Endothelial cell (in vitro differentiated cells): ENCODE data around the gene GCN1. TPM values are rescaled to one million over a fixed set of nuclear protein-coding genes. Genes with fewer than 3 reads are reported as not detected.

Experiments used
- DNase-seq: peaks from one replicate; pipeline ENCODE4 v3.0.0; 2021; ENCODE audit warnings: low spot score
- H3K27ac Mint-ChIP-seq: one replicate; pipeline ENCODE4 v1.8.0; 2021; ENCODE audit warnings: mixed read lengths, inconsistent platforms; ENCODE audit not compliant: unreplicated experiment
- H3K27me3 Mint-ChIP-seq: one replicate; pipeline ENCODE4 v1.8.0; 2021; ENCODE audit warnings: mild to moderate bottlenecking, moderate library complexity, mixed read lengths, inconsistent platforms; ENCODE audit not compliant: unreplicated experiment
- H3K36me3 Mint-ChIP-seq: one replicate; pipeline ENCODE4 v1.8.0; 2021; ENCODE audit warnings: mild to moderate bottlenecking, low read depth, mixed read lengths, inconsistent platforms; ENCODE audit not compliant: unreplicated experiment
- H3K4me1 Mint-ChIP-seq: one replicate; pipeline ENCODE4 v1.8.0; 2021; ENCODE audit warnings: mild to moderate bottlenecking, mixed read lengths, inconsistent platforms; ENCODE audit not compliant: unreplicated experiment
- H3K4me3 Mint-ChIP-seq: one replicate; pipeline ENCODE4 v1.8.0; 2021; ENCODE audit warnings: mild to moderate bottlenecking, mixed read lengths, inconsistent platforms; ENCODE audit not compliant: unreplicated experiment
- H3K9me3 Mint-ChIP-seq: one replicate; pipeline ENCODE4 v1.8.0; 2021; ENCODE audit warnings: mixed read lengths, inconsistent platforms; ENCODE audit not compliant: unreplicated experiment
- total RNA-seq: library from RNA; stranded (reverse); fragmentation: NEBNext Ultra II Directional; extraction: Animal tissue kit (Norgen Biotek cat#: 25700); gene quantifications from one replicate; pipeline ENCODE4 v1.2.1, GENCODE V29; 2021; ENCODE audit not compliant: unreplicated experiment
- TF ChIP-seq, protein P1 (sequence below): fragments of 200-600 bp; sonication (generic); IDR thresholded peaks from one replicate; pipeline ENCODE4 v1.5.0; 2021; ENCODE audit warnings: antibody characterized with exemption; ENCODE audit not compliant: unreplicated experiment

Gene GCN1
- total RNA-seq, 1 donor from 2014 or later: 54.0 TPM

DNA sequence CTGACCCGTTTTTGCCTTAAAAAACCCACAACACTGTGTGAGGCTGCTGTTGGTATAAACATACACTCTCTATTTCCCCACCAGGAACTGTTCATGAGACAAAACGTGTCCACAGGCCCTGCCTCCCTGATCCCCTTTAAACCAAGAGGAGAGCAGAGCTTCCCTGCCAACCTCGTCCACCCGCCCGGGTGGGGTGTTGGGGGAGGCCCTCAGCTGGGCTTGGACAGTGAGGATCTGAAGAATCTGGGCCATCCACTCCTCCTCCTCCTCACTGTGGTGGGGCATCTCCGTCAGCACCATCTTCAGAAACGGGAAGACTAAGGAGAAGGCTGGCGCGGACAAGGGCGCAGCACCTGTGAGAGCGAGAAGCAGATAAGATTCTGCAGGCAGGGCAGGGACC is 36.8 kb downstream of the GCN1 start:
- Mint-ChIP-seq H3K9me3 (no peaks in the 10 kb centered on the region), H3K4me3 (peak overlapping the region; percentile 7), H3K27me3 (peaks cover 5% of the 10 kb centered on the region), H3K27ac (no peak overlapping the region), H3K4me1 (no peaks in the 10 kb centered on the region), H3K36me3 (peaks cover 53% of the 10 kb centered on the region)
- DNase-seq: no peak
- TF ChIP-seq, protein P1, sequence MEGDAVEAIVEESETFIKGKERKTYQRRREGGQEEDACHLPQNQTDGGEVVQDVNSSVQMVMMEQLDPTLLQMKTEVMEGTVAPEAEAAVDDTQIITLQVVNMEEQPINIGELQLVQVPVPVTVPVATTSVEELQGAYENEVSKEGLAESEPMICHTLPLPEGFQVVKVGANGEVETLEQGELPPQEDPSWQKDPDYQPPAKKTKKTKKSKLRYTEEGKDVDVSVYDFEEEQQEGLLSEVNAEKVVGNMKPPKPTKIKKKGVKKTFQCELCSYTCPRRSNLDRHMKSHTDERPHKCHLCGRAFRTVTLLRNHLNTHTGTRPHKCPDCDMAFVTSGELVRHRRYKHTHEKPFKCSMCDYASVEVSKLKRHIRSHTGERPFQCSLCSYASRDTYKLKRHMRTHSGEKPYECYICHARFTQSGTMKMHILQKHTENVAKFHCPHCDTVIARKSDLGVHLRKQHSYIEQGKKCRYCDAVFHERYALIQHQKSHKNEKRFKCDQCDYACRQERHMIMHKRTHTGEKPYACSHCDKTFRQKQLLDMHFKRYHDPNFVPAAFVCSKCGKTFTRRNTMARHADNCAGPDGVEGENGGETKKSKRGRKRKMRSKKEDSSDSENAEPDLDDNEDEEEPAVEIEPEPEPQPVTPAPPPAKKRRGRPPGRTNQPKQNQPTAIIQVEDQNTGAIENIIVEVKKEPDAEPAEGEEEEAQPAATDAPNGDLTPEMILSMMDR: no peak

DNA sequence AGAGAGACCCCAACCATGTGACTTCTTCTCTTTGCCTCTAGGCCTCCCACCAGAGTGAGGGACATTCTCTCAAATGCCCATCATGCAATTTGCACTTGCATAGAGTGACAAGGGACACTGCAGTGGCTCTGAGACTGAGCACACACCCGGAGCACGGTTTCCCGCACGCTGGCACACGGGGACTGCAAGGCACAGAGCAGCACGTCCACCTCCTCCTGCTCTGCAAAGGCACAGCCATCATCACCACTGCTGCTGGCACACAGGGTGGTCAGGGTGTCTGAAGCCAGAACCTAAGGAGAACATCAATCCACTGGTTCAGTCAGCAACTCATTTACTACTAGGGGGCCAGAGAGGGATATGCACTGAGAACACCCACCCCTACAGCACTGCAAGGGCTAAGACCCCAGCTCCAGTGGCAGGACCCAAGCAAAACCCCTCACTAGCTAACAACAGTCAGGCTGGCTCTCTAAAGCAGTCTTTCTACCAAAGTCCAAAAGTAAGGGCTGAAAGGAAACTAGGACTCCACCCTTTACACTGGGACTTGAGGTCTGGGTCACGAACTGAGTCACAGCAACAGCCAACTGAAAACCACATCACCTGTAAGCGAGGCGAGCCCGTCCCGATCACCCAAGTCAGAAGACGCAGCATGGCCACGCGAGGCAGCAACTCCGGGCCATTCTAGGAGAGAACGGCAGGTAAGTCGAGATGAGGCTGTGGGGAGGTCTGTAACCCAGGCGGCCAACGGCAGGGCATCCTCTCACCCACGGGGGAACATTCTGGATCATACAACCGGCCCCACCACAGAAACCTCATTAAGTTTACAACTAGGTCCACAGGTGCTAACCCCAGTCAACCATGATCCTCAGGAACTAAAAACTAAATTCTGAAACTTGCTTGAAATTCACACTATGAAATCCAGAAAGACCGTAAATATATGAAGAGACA is 37.9 kb downstream of the GCN1 start:
- Mint-ChIP-seq H3K4me3 (peak overlapping the region; percentile 7), H3K9me3 (no peaks in the 10 kb centered on the region), H3K4me1 (no peaks in the 10 kb centered on the region), H3K36me3 (peaks cover 46% of the 10 kb centered on the region), H3K27ac (peak overlapping the region; percentile 42), H3K27me3 (peaks cover 5% of the 10 kb centered on the region)
- TF ChIP-seq, protein P1: no peak
- no peak for DNase-seq

DNA sequence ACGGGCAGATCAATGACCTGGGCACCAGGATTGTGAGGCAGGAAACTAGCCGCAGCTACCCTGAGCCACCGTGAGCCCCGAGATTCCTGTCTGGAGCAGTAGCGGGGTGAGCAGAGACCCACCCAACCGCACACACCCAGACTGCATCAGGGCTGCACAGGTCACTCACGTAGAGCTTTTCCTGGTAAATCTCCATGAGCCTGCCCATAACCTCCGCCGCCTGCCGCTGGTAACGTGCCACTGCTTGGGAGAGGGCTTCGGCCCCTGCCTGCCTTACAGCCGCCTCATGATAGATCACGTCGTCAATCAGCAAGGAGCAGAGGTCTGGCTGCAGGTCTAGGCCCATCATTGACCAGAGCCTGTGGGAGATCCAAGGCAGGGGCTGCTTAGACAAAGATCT is 39.4 kb downstream of the GCN1 start:
- TF ChIP-seq, protein P1: no peak

DNA sequence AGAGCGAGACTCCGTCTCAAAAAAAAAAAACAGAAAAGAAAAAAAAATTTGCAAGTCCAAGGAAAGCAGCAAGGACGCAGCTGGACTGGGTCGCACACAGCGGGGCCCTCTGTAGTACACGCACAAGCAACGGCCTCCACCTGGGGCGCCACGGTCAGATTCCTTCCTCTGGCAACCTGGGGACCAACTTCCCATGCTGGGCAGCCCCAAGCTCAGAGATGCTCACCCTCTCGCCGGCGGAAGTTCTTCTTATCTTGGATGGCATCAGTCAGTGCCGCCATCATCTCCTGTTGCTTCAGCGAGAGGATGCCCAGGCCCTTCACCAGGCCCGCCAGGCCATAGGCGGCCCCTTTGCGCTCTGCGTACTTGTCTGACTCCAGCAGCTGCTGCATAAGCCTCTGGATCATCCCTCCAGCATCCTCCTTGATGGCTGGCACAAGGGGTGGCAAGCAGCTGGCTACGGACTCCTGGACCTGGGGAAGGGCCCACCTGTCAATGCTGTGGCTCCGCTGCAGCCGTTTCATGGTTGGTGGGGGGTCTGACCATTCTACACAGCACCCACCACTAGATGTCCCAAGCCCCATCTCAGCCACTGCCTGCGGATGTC is 43.5 kb downstream of the GCN1 start:
- DNase-seq: no peak
- H3K27ac Mint-ChIP-seq: no peak overlapping the region
- peaks cover 1% of the 10 kb centered on the region for H3K27me3 Mint-ChIP-seq
- no peaks in the 10 kb centered on the region for H3K4me1 Mint-ChIP-seq
- H3K4me3 Mint-ChIP-seq: no peak overlapping the region
- H3K9me3 Mint-ChIP-seq: no peaks in the 10 kb centered on the region
- peaks cover 28% of the 10 kb centered on the region for H3K36me3 Mint-ChIP-seq
- TF ChIP-seq, protein P1: no peak

More for the DNA sequence above, 39.4 kb downstream of the GCN1 start:
- no peaks in the 10 kb centered on the region for H3K9me3 Mint-ChIP-seq
- no peaks in the 10 kb centered on the region for H3K4me1 Mint-ChIP-seq
- H3K36me3 Mint-ChIP-seq: peaks cover 34% of the 10 kb centered on the region
- H3K4me3 Mint-ChIP-seq: no peak overlapping the region
- no peak overlapping the region for H3K27ac Mint-ChIP-seq
- H3K27me3 Mint-ChIP-seq: peaks cover 5% of the 10 kb centered on the region
- no peak for DNase-seq

DNA sequence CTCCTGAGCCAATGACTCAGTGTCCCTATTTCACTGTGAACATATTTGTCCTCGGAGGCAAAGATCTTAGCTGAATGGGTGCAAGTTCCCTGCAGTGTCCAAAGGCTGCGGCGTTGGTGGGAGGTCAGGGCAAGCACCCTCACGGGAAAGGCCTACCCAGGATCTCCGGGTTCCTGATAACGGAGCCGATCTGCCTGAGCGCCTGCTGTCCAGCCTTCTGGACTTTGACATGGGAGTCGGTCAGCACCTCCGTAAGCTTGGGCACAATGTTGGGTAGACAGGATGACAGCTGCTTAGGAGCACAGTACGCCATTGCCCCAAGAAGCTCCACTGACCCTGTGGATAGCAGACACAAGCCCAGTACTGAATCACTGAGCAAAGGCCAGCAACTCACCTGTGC is 46.5 kb downstream of the GCN1 start:
- Mint-ChIP-seq H3K27me3 (no peaks in the 10 kb centered on the region), H3K4me1 (no peaks in the 10 kb centered on the region), H3K27ac (no peak overlapping the region), H3K36me3 (peaks cover 23% of the 10 kb centered on the region), H3K9me3 (no peaks in the 10 kb centered on the region), H3K4me3 (peak overlapping the region; percentile 77)
- TF ChIP-seq, protein P1: no peak
- DNase-seq: no peak
